Hematopoietic multipotent progenitor cell treated with erythropoietin and hydrocortisone succinate and interleukin-3 and kit ligand, for 17 days (in vitro differentiated cells): ENCODE results near the gene MRPL21.

Experiments
- DNase-seq: peaks from one replicate; pipeline ENCODE4 v3.0.0-alpha.2; 2015; ENCODE audit warnings: low spot score

MRPL21 gene

DNA sequence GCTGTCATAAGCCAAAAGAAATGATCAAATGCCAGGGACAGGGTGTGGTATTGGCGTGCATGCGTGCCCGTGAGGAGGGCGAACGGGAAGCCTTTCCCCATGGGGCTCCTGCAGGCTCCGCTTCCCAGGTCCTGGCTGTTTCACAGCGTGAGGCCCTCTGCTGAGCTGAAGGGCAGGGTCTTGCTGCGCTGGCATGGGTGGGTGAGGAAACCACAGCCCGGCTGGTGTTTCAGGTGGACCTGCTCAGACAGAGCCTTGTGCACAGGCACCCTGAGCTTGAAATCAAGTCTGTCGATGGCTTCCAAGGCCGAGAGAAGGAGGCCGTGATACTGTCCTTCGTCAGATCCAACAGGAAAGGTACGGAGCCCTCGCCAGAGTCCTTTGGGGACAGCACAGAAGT, 31.4 kb upstream of the MRPL21 start:
- no peak for DNase-seq

DNA sequence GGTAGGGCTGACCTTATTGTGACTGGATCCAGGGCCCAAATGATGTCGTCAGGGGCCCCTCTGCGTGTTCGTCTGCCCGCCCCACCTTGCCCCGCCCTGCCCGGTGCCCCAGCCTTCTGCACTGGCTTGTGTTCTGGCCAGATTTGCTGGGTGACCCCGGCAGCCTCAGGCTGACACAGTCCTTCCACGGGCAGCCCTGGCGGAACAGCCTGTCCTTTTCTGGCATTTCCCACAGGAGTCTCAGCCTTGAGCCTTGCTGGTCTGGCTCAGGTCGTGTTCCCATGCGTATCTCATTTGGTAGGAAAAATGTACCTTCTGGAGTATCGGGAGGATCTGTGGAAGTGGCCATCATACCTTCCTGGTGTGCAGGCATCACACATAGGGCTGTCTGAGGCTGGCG, 31.0 kb upstream of the MRPL21 start:
- DNase-seq, result no peak

DNA sequence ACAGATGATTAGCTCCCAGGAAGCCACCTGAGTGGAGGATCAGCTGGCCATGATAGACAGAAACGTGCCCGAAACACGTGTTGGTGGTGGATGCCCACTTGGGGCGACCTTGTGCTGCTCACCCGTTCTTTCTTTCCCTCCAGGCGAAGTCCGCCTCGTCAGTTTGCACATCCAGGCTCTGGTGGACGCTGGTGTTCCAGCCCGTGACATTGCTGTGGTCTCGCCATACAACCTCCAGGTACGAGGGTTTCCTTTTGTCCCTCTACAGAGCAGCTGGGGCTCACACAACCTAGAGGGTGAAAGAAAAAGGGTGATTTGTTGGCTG, 30.7 kb upstream of the MRPL21 start:
- DNase-seq, result no peak

DNA sequence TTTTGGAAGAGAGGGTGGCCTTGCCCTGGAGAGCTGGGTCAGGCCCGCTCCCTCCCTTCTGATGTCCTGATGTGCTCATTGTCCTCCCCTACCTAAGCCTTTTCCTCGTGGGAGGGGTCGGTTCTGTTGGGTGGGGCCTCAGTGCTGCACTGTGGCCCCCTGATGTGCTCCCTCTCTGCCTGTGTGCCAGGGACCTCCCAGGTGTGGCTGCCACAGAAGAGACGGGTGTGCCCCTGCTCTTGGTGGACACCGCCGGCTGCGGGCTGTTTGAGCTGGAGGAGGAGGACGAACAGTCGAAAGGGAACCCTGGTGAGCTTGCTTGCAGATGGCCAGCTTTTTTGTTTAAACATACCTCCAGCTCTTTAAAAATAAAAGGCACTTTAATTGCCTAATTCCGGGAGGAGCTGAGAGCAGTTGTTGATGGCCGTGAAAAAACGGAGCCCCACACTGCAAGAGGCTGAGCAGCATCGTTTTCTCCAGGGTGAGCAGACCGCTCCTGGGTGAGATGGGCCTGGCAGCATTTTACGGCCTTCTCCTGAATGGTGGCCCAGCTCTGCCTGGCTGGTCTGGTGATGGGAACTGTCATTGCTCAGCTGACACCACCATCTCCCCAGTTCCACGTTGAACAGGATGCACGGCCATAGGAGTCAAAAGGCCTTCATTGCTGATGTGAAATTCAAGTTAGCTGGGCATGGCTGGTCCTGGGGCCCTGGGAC, 30.1 kb upstream of the MRPL21 start:
- no peak for DNase-seq

DNA sequence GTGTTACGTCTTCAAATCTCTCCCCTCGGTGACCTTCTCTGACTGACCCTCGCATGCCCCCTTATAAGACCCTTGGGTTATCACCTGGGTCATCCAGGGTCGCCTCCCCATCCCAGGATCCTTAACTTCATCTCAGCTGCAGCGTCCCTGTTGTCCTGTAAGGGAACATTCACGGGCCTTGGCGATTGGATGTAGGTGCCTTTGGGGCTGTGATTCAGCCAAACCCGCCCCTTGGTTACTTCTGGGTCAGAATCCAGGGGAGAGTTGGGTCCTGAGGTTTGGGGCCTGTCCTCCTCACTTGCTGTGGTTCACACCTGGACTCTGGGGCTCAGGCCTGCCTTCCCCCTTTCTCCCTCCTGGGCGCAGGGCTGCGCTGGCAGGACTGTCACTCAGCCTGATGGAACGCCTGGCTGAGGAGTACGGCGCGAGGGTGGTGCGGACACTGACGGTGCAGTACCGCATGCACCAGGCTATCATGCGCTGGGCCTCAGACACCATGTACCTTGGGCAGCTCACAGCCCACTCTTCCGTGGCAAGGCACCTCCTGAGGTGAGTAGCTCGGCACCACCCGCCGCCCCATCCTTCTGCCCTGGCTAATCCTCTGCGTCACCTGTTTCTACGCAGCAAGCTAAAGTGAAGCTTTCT, 29.4 kb upstream of the MRPL21 start:
- DNase-seq, result no peak

DNA sequence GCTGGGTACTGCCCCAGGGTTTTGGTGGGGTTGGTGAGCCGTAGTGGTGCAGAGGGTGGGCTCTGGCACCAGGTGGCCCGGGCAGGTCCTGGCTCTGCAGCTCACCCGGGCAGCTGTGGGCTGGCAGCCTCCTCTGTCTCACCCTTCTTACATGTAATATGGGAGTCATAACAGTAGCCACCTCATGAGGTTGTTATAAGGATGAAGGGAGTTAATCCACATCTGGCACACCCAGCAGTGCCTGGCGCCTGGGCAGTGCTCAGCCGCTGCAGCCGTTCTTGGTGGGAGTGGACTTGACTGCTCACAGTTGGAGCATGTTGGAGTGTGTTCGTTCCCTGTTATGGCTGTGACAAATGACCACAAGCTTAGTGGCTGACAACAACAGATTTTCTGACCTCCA, 28.7 kb upstream of the MRPL21 start:
- no peak for DNase-seq

DNA sequence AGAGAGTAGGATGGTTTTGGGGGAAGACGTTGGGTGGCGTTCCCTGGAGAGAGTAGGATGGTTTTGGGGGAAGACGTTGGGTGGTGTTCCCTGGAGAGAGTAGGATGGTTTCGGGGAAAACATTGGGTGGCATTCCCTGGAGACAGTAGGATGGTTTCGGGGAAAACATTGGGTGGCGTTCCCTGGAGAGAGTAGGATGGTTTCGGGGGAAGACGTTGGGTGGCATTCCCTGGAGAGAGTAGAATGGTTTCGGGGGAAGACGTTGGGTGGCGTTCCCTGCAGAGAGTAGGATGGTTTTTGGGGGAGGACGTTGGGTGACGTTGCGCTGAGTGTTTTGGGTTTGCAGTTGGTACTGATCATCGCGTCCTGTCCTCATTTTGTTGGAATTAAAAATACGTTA, 28.3 kb upstream of the MRPL21 start:
- no peak for DNase-seq

DNA sequence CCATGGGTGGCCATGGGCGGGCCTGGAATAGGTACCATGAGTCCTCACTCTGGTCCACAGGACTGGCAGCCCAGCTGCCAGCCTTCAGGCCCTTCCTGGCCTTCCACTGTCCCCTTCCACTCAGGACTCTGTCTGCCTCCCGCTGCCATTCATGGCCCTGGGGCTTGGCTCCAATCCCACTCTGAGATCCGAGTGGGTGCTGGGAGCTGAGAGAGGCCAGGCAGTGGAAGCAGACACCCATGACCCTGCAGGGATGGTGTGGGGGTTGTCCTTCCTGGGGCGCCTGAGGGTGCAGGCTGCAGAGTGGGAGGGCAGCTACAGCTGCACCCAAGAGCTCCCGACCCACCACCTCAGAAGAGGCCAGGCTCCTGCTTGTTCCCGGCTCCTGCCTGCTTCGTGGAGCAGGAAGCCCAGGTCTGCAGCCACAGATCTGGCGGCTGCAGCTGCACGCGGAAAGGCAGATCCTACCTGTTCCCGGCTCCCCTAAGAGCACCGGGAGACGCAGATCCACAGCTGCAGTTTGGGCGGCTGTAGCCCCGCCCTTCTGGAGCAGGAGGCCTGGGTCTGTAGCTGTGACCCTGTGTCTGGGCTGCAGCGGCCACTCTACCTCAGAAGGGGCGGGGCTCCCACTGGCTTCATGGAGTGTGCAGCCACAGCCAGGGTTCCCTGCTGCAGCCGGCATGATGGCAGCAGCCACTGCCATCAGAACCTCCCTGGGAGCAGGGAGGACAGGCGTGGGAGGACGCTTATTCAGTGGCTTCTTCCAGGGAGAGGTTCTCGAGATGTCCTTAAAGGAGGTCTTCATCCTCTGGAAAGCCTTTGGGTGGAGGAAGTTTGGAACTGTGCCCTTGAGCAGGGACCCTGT, 27.6 kb upstream of the MRPL21 start:
- no peak for DNase-seq

DNA sequence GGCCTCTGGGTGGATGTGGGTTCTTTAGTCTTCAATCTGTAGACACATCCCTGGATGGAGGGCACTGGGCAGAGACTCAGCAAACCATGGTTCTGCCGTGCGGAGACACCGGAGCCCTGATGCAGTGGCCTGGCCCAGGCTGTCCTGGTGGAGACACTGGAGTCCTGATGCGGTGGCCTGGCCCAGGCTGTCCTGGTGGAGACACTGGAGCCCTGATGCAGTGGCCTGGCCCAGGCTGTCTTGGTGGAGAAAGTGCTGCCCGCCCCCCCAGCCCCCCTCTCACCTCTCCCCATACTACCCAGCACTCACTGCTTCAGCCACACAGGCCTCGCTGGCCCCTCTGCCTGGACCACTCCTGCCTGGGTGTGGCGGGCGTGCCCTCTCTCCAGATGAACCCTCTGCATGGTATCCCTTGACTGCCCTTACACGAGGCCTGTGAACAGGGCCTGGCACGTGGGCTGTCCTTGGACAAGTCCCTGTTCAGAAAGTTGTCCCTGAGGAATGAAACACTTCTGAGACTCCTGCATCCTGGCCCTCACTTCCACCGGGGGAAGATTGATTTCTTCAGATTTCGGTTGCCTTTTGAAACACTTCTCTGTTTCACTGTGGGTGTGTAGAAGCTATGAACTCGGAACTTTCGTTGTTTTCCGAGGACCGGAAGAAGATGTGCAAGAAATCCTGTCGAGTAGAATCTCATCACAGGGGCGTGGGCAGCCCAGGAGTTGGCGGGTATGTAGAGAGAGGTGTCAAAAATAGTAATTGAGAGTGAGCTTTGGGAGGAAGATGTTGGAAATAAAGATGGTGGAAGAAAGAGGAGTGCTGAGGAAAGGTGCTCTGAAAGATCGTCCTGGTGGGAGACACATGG, 26.3 kb upstream of the MRPL21 start:
- no peak for DNase-seq

DNA sequence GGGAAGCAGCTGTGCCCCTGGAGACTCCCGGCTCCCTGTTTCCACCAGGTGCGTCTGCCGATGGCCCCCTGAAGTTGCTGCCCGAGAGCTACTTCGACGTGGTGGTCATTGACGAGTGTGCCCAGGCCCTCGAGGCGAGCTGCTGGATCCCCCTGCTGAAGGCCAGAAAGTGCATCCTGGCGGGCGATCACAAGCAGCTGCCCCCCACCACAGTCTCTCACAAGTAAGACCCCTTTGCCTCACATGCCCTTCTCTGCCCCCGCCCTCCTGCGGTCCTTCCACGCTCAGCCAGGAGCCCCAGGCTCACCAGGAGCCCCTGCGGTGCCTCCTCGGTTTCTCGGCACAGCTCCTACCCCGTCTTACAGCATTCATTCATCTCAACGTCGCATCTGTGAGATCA, 25.5 kb upstream of the MRPL21 start:
- DNase-seq, result no peak

DNA sequence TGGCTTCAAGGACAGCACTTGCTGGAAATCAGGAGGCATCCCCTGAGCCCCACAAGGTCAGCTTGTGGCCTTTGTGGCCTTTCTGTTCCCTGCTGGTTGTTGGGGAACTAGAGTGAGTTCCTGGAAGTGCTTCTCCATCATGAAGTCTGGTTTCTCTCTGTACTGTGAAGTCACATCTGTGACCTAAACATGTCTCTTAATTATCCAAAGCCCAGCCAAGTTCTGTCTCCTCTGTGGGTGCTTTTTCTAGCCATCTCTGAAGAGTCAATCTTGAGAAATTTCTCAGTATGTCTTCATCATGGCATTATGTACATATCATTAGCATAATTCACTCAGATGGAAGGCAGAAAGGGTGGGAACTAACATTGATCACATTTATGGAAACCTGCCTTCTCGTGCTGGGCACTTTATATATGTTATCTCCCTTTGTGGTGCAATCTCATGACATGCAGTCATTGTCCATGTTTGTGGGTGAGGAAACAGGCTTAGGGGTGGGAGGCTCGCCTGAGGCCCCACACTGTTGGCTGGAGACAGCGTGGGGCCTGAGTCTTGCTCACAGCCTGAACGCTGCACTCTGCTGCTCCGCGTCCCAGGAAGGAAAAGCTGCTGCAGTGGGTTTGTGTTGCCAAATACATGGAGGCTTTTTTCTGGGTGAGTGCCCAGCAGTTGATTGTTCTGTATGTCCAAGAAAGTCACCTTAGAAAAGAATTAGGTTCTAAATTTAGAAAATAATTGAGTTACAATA, 24.7 kb upstream of the MRPL21 start:
- DNase-seq, result no peak

DNA sequence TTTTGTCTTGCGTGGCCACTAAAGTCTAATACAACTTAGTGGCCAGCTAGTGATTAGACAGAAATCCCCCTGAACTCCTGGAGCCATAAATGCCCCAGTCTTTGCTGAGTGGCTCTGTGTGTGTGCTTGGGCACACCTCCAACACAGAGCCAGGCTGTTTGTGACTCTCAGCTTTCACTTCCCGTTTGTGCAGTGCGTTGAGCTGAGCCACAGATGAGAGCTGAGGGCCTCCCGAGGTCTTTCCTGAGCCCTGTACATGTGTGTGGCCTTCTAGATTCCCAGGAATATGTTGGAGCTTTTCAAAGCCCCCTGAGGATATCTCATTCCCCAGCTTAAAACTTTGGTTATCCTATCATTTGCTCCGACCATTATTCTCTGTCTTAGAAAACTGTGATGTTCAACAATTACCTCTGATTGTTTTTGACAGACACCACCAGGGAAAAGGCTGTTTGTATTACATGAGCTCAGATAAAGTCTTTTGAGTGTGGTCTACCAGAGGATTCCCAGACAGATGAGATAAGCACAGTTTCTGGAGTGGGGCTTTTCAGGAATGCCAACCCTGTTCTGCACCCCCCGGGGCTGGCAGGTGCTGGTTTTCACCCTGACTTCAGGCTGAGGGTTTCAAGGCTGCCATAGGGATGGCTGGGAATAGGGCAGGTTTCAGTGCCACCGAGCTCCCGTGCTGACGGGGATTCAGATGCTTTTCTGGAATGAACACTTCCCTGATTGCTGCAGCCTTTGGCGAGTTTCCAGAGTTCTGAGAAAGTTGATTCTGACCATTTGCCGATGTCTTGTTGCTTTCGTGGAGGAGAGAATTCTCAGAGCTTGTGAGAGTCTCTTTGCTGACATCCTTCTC, 23.9 kb upstream of the MRPL21 start:
- no peak for DNase-seq

DNA sequence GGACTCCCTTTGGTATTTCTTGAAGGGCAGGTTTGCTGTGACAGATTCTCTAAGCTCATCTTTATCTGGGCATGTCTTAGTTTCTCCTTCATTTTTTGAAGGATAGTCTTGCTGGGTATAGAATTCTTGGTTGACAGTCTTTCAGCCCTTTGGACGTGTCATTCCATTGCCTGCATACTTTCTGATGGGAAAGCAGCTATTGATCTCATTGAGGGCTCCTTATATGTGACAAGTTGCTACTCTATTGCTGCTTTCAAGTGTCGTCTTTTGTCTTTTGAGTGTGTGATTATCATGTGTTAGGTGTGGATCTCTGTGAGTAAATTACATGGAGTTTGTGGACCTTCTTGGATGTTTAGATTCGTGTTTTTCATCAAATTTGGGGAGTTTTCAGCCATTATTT, 22.0 kb upstream of the MRPL21 start:
- DNase-seq, result no peak

DNA sequence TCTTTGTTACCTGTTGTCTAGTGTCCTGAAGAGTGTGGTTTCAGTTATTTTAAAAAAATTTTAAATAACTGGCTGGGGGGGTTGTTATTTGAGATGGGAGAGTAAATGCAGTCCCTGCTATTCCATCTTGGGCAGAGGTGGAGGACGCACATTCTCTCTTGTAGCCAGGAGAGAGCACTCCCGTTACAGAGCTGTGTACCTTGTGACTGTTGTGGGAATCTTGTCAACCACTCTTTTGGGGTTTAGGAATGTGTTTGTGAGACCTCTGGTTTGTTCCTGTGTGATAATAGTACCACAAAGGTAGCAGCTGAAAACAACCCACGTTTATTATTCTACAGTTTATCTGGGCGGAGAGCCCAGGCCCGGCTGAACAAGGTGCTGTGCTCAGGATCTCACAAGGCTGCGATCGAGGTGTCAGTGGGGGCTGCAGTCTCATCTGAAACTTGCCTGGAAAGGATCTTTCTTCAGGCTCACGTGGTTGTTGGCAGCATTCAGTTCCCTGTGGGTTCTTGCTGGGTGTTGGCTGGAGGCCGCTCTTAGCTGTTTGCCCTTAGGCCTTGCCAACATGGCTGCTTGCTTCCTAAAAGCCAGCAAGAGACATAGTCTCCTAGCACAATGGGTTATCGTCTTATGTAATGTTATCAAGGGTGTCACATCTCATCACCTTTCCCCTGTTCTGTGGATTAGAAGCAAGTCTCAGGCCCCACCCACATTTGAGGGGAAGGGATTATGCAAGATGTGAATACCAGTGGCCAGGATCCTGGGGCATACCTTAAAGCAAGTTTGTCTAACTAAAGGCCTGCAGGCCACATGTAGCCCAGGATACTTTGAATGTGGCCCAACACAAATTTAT, 20.7 kb upstream of the MRPL21 start:
- DNase-seq, result no peak

DNA sequence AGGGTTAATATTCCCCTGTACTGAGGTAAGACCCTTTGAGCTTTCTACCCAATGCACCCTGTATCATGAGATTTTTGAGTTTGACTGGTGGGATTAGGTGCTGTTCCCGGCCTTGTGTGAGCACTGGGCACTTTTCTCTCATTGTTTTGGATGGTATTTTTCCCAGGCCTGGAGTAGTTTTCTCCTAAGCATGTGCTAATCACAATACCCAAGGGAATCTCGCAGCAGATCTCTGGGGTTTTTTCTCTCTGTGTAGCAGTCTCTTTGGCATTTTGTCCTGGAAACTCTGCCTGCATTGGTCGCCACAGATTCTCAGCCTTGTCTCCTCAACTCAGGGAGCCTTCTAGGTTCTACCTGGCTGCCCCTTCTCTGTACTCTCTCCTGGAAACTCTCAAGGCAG, 20.0 kb upstream of the MRPL21 start:
- DNase-seq, result no peak

DNA sequence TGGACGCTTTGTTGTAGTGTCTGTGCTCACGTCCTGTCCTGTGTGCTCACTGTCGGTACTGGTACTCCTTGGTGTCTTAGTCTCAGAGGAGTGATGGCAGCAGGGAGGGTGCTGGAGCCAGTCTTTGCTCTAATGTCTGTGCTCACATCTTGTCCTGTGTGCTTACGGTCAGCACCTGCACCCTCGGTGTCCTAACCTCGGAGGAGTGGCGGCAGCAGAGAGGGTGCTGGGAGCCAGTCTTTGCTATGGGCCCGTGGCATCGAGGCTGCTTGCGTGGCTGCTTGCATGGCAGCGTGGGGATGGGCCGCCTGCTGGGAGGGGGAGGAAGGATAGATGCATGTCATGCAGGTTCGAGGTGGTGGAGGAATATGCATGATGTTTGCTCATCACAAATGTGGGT, 12.8 kb upstream of the MRPL21 start:
- DNase-seq, result no peak

DNA sequence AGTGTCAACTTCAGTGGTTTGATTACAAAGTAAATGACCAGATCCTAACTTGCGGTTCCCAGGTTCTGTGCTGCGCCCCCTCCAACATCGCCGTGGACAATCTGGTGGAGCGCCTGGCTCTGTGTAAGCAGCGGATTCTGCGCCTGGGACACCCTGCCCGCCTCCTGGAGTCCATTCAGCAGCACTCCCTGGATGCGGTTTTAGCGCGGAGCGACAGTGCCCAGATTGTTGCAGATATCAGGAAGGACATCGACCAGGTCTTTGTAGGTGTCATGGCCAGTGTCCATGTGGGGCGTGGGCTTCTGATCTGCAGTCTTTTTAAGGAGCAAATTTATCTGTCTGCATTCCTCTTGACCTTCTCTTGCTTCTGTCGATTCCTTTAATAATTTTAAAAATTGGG, 11.1 kb upstream of the MRPL21 start:
- no peak for DNase-seq

DNA sequence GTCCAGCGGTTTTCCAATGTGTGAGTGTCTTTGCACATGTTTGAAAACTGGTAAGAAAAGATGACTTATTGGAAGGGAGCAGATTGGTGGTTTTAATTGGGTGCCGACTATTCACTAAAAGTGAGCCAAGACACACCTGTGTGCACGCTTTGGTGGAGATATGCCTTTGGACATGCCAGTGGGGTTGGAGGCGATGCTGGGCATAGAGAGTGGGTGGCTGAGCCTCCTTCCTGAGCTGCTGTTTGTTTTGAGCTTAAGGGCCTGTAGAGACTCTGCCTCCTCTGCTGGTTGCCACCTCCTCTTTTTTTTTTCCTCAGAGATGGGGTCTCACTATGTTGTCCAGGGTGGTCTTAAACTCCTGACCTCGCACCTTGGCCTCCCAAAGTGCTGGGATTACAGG, 9.6 kb upstream of the MRPL21 start:
- DNase-seq, result no peak

DNA sequence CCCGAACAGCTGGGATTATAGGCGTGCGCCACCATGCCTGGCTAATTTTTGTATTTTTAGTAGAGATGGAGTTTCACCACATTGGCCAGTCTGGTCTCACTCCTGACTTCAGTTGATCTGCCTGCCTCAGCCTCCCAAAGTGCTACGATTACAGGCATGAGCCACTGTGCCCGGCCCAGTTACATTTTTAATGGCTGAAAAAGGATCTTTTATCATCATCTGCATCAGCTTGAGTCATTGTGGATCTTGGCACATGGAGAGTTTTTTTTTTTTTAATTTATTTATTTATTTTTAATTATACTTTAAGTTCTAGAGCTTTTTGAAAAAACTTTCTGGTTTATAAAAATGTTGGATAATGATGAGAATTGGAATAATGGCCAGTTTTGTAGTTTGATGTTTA, 8.6 kb upstream of the MRPL21 start:
- no peak for DNase-seq

DNA sequence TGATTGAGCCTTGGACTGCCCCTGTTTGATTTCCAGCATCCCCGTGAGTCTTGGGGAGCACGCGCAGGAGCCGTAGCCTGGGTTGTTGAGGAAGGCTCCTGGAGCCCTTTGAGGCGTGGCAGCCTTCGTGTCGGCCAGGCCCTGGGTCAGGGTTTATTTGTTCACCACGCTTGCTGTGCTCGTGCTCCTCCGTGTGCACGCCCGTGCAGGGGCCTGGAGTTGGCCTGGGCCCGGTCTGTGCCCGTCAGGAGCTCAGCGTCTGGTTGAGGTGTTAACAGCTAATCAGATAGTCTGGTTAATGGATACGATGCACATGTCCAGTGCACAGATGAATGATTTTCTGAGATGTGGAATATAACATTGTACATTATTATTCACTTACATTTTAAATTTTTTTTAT, 8.1 kb upstream of the MRPL21 start:
- DNase-seq, result no peak
